Activated CD8-positive, alpha-beta memory T cell treated with anti-CD3 and anti-CD28 coated beads for 48 hours (primary cell): ENCODE results near the gene TUFT1.

Experiments
- DNase-seq, 3 experiments: peaks; one replicate each; pipeline ENCODE4 v3.0.0-alpha.2; 2020; ENCODE audit warnings: low read depth in 2 of 3, low spot score in 2 of 3

TUFT1 gene

DNA sequence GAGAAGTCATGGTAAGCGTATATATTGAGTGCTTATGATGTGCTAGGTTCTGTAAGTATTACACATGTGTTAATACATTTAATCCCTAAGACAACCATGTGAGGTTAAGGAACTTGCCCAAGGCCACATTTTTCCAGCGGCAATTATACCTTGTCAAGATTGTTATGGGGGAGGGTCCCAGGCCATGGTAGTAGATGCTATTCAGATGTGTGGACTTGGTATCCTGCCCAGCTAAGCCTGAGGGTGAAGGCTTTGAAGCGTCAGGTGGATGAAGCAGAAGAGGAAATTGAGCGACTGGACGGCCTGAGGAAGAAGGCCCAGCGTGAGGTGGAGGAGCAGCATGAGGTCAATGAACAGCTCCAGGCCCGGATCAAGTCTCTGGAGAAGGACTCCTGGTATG is 3.6 kb upstream of the TUFT1 start:
- DNase-seq = no peak

DNA sequence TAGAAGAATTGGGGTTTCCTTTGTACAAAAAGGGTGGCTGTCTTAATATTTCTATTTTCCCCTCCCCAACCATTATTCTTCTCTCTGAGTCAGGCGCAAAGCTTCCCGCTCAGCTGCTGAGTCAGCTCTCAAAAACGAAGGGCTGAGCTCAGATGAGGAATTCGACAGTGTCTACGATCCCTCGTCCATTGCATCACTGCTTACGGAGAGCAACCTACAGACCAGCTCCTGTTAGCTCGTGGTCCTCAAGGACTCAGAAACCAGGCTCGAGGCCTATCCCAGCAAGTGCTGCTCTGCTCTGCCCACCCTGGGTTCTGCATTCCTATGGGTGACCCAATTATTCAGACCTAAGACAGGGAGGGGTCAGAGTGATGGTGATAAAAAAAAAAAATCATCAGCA is 3.0 kb upstream of the TUFT1 start:
- DNase-seq = no peak

GRCh38 chr1:151539321-151540020 is 638 bp upstream of the TUFT1 start:
- DNase-seq = no peak

GRCh38 chr1:151540982-151541377 is 871 bp downstream of the TUFT1 start:
- DNase-seq = no peak

- no peak for DNase-seq
These were observed 1.6 kb downstream of the TUFT1 start for GRCh38 chr1:151541752-151542151.

- no peak for DNase-seq
These were observed 2.6 kb downstream of the TUFT1 start for GRCh38 chr1:151542710-151543129.

DNA sequence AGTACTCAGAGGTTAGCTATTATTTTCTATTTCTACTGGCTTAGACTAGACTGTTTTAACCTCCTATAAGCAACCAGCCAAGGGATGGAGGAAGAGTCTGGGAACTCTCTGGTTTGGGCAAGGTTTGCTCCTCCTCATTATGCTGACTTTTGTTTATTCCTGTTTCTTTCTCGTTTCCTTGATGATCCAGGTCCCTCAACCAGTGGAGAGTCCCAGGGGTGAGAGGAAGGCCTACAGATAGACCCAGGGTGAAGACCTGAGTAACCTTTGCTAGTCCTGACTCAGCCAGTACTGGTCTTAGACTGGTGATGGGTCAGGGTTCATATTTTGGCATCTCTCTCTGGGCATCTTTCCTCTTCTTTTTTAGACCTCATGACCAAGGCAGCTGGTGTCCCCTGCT is 5.4 kb downstream of the TUFT1 start:
- no peak for DNase-seq

DNA sequence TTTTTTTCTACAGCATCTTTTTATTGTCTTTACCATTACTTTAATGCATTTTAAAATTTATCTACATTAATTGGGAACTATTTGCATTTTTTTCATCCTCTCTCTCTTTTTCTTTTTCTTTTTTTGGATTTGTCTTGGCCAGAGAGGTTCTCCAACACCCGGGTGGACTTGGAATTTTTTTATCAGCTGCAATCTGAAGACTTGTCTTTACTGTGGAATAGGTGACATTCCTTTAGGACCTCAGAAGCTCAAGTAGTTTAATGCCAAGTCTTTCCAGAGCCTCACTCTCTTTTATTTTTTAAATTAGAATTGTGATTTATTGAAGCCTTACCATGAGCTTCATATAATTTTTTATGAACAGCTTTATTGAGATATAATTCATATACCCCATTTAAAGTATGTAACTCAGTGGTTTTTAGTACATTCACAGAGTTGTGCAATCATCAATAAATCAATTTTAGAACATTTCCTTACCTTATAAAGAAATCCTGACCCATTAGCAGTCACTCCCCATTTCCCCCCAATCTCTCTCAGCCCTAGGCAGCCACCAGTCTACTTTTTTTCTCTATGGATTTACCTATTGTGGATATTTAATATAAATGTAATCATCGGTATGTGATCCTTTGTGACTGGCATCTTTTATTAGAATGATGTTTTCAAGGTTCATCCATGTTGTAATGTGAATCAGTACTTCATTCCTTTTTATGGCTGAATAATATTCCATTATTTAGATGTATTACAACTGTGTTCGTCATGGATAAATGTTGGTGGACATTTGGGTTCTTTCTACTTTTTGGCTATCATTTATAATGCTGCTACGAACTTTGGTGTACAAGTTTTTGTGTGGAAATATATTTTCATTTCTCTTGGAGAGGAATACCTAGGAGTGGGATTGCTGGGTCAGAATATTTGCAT is 6.2 kb downstream of the TUFT1 start:
- DNase-seq = no peak

- no peak for DNase-seq
These were observed 7.2 kb downstream of the TUFT1 start for GRCh38 chr1:151547119-151547899.

DNA sequence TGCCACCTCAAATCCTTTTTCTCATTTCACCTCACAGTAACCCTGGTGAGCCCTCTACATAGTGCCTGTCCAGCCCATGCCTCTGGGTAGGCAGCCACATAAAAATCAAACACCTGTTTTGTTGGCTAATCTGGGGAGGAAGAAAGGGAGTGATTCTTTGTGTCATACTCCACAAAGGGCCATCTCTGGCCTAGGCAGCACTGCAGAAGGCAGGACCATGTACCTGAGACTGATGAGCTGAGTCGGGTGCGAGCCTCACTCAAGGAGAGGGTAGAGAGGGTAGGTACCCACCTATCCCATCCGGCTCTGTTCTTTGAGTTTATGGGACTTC is 7.8 kb downstream of the TUFT1 start:
- DNase-seq = no peak

- no peak for DNase-seq
These were observed 9.1 kb downstream of the TUFT1 start for GRCh38 chr1:151549199-151549598.

GRCh38 chr1:151553659-151554058 is 13.6 kb downstream of the TUFT1 start:
- DNase-seq = no peak

DNA sequence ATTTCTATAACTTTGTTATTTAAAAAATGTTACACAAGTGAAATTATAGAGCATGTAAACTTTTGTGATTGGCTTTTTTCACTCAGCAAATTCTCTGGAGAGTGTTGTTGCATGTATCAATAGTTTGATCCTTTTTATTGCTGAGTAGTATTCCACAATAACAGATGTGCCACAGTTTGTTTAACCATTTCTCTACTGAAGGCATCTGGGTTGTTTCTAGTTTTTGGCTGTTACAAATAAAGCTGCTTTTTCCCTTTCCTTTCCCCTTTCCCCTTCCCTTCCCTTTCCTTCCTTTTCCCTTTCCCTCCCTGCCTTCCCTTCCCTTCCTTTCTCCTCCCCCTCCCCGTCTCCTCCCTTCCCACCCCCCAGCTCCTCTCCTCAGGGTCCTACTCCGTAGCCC is 15.9 kb downstream of the TUFT1 start:
- no peak for DNase-seq

- DNase-seq = no peak
These were observed 22.6 kb downstream of the TUFT1 start for GRCh38 chr1:151562661-151563060.

DNA sequence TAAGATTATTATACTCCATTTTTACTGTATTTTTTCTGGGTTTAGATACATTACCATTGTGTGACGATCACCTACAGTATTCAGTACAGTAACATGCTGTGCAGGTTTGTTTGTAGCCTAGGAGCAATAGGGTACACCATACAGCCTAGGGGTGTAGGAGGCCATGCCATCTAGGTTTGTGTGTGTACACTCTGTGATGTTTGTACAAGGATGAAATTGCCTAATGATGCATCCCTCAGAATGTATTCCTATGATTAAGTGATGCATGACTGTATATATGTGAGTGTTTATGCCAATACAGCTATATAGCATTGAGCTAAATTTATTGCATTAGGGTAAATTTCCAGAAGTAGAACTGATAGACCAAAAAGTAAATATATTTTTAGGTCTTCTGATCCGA is 23.3 kb downstream of the TUFT1 start:
- no peak for DNase-seq

GRCh38 chr1:151565502-151566189 is 25.5 kb downstream of the TUFT1 start:
- DNase-seq = no peak

GRCh38 chr1:151568626-151569088 is 28.5 kb downstream of the TUFT1 start:
- no peak for DNase-seq

GRCh38 chr1:151570819-151571218 is 30.7 kb downstream of the TUFT1 start:
- DNase-seq = no peak

DNA sequence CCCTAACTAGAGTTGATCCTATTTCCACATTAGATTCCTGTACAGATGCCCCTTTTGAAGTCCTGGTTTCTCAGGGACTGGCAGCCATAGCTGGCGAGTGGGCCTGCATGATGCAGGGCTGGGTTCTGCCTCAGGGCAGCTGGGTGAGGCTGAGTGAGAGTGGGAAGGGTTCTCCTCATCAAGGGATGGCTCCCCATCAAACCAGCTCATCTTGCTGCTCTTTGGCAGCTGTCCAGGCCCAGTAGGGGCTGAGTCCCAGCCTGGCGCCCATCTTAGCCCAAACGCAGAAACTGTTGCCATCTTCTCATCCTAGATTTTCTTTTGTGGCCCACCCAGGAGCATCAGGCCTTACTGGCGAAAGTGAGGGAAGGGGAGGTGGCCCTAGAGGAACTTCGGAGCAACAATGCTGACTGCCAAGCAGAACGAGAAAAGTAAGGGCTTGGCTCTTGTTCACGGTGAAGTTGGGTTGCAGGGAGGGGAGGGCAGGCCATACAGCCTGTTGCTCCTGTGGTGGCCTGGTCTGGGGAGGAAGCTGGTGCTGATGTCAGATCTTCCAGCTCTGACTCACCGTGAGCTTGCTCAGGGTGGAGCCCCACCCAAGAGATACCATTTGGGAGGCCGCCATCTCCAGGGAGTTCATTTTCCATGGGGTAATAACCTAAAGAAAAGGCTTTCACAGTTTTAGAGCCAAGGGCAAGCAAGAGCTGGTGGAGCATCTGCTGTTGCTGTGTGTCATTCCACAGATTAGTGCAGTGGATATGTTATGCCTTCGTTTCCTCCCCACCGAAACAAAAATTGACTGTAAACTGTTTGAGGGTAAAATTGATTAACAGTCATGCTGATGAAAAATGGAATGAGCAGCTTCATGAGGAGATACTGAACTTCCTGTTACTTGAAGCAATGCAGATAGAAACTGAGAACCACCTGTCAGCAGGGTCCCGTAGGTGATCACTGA is 34.7 kb downstream of the TUFT1 start:
- DNase-seq = peak in 2 of 3 experiments; percentile 4 to 10

DNA sequence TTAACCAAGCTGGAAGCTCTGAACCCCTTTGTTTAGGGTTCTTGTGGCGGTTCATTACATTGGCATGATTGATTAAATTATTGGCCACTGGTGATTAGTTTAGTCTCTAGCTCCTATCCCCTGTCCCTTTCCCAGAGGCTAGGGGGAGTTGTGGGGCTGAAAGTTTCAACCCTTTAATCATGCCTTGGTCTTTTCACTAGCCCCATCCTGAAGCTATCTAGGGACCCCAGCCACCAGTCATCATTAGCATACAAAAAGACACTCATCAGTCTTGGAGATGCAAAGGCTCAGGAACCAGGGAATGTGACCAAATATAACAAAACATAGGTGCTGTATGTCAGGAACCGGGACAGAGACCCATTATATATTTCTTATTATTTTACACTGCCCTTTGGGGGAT is 37.1 kb downstream of the TUFT1 start:
- DNase-seq = no peak
